Uterus (tissue), 2 donors: ENCODE measurements around the gene AFP.

Source experiments
- CTCF ChIP-seq, 4 experiments: fragments of 200-600 bp in 2 of 4; fragments of 450-650 bp in 2 of 4; sonication (generic) in 2 of 4; IDR thresholded peaks; one replicate each; pipeline ENCODE4 v1.5.1; 2016 to 2019; ENCODE audit warnings: antibody characterized with exemption in 4 of 4, mild to moderate bottlenecking in 2 of 4, moderate library complexity in 1 of 4
- POLR2A ChIP-seq, 2 donors: fragments of 450-650 bp; IDR thresholded peaks; one replicate each; pipeline ENCODE4 v1.6.1; 2016; ENCODE audit warnings: antibody characterized with exemption in 2 of 2, mild to moderate bottlenecking in 1 of 2, moderate library complexity in 1 of 2

GRCh38 chr4:73436674-73437557 lies 895 bp downstream of the AFP start:
- no peak for TF ChIP-seq CTCF (IDR thresholded peaks at IDR 0.05)
- TF ChIP-seq POLR2A (IDR thresholded peaks at IDR 0.05): no peak
